GM21737 (cell line): ENCODE measurements around the gene DMP1.
"Not testable (repeated sequence)": the region's sequence is repeated elsewhere in the genome, so short reads cannot be mapped to it uniquely, and the experiment has no call there.

Experiments used
- ATAC-seq: cut with Tn5 transposase; IDR thresholded peaks from one replicate; pipeline ENCODE4 v1.9.1; 2021; ENCODE audit warnings: mild to moderate bottlenecking, moderate library complexity; ENCODE audit not compliant: unreplicated experiment

The DMP1 gene

DNA sequence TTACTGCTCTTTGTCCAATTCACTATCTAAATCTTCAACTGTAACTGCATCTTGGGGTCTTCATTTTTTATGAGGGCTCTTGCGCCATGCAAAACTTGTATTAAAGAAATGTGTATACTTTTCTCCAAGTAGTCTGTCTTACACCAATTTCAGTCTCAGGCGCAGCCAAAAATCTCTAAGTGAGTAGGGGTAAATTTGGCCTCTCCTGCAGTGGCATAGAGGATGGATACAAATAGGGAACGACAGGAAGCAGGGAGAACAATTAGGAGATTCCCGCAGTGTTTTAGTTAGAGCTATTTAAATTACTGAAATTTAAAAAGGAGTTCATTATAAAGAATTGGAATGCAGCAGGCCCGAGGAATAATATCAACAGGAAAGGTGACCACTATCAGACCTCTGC is 30.2 kb downstream of the DMP1 start:
- ATAC-seq: no peak

DNA sequence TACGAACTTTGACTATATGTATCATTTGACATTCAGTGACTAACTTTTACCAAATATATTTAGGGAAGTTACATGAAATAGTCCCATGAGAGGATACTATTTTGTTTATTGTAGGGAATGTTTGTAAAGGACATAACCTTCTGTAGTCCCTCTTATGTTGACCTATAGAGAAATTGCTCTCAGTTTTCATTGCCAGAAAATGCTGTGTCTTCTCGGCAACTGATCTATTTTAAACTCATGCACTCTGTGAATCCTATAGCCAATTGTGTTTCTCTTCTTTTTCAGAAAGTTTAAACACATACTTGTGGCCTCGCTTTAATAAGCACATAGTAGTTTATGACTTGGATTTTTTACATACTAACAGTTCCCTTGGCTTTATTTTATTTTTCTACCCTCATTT is 38.2 kb downstream of the DMP1 start:
- ATAC-seq: no peak

DNA sequence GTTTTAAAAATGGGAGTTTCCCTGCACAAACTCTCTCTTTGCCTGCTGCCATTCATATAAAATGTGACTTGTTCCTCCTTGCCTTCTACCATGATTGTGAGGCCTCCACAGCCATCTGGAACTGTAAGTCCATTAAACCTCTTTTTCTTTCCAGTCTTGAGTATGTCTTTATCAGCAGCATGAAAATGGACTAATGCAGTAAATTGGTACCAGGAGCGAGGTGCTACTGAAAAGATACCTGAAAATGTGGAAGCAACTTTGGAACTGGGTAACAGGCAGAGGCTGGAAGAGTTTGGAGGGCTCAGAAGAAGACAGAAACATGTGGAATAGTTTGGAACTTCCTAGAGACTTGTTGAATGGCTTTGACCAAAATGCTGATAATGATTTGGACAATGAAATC is 40.9 kb downstream of the DMP1 start:
- ATAC-seq: not testable (repeated sequence)

DNA sequence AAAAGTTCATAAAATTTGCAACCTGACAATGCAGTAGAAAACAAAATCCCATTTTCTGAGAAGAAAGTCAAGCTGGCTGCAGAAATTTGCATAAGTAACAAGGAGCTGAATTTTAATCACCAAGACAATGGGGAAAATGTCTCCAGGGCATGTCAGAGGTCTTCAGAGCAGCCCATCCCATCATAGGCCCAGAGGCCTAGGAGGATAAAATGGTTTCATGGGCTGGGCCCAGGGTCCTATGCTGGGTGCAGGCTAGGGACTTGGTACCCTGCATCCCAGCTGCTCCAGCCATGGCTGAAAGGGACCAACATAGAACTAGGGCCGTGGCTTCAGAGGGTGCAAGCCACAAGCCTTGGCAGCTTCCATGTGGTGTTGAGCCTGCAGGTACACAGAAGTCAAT is 42.0 kb downstream of the DMP1 start:
- ATAC-seq: not testable (repeated sequence)

DNA sequence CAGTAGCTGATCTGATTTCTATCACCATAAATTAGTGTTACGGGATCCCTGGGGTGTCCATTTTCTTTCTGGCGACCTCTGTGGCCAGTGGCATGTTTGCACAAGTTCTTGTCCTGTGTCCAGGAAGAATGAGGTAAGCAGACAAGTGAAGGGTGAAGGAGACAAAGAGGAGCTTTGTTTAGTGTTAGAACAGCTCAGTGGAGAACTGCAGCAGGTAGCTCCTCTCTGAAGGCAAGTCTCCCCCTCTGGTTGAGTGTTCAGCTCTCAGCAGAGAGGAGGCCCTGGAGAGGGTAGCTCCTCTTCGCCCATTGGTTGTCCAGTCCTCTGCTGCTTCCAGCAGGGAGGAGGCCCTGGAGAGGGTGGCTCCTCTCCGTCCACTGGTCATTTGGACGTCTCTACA is 47.2 kb downstream of the DMP1 start:
- ATAC-seq: no peak

DNA sequence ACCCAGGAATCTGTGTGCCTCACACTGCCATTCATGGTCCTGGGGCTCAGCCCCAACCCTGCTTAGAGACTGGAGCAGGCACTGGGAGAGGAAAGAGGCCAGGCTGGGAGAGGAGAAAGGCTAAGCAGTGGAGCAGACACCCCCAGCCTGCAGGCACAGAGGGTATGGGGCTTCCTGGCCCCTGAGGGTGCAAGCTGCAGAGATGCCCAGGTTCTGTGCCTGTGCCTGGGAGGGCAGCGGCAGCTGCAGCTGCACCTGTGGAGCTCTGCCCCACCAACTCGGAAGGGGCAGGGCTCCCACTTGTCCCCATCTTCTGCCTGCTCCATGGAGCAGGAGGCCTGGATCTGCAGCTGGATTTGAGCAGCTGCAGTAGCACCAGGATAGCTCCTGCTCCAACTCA is 47.9 kb downstream of the DMP1 start:
- no peak for ATAC-seq

DNA sequence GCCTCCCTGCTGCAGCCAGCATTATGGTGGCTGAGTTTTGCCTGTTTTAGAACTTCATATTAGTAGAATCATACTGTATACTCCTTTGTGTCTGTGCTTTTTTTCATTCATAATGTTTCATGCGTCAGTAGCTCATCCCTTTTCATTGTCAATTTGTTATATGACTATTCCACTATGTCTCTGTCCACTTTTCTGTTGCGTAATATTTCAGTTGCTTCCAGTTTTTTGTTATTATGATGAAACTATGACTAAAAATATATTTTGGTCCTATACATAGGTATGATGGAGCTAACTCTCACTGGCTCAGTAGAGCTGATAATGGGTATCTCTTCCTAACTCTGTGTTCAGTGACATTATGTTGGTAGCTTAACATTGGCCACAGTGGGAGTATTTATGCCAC is 48.3 kb downstream of the DMP1 start:
- no peak for ATAC-seq

DNA sequence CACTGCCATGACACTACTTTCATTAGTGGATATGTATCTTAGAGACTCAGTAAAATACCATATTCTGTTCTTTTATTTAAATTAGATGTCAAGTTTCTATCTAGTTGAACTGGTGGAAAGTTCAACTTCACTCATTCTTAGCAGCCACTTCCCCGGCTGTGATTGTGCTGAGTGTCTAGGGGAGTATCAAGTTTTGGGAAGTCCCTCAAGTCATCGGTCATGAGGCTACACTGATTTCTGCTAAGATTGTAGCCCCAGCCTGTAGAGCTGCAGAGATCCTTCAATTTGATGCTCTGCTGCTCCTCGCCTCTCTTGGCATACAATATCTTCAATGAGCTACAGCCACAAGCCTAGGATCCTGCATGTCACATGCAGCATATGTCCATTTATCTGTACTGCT is 53.9 kb downstream of the DMP1 start:
- ATAC-seq: no peak

DNA sequence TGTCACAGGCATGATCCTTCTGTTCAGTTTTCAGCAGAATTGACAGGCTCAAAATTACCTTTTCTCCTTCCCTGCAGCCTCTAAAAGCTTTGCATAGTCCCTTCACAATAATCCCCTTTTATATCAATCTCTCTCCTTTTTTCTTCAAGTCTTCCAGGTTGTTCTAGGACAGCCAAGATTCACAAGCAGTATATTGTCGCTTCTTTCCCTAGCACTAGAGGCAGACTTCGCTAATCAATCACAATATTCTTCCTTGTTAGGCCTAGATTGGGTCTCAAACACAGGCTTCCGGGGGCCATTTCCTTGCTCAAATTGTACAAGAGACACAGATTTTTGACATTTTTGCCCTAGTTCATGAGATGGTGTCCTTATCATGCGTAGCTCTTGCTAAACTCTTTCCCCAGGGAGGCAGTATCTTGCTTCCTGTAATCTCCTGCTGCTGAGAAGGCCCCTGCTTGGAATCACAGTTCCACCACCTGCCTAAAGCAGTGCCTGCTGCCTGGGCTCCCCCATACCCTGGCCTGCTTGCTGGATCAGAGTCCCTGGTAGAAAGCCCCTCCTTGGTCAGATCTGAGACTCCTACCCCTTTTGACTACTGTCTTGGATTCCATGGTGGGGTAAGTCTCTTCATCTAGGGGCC is 57.3 kb downstream of the DMP1 start:
- no peak for ATAC-seq
